Measurements from ENCODE around the gene SYT1.

Gene SYT1

DNA sequence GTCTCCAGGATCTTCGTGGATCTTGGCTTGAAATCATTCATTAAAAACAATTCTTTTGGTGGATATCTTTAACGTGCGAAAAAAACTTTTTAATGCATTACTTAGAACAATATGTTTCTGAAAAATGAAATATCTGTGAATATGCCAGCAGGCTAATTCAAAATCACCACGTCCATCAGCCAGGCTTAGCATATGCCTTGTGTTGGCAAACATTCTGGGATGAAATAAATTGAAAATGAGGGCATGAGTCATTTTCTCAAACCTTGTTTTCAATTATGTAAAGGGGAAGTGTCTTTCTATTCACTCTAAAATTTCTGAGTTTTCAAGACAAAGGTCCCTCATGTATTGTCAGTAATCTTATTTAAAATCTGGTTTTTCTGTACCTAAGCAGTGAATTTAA lies 432.3 kb downstream of the SYT1 start:
- TF ChIP-seq ELF4 (IDR thresholded peaks at IDR 0.05) (no peak), PKNOX1 (IDR thresholded peaks at IDR 0.05) (no peak), ARNT (IDR thresholded peaks at IDR 0.05) (no peak), FOXA1 (IDR thresholded peaks at IDR 0.05) (no peak), HDGF (IDR thresholded peaks at IDR 0.05; ENCODE audit: borderline replicate concordance) (no peak), BHLHE40 (IDR thresholded peaks at IDR 0.05; ENCODE audit: borderline replicate concordance) (no peak), FOXM1 (IDR thresholded peaks at IDR 0.05; ENCODE audit: borderline replicate concordance) (no peak), NFRKB (IDR thresholded peaks at IDR 0.05) (no peak), CTBP1 (IDR thresholded peaks at IDR 0.05; ENCODE audit: borderline replicate concordance) (no peak), ZNF384 (IDR thresholded peaks at IDR 0.05) (no peak), L3MBTL2 (conservative IDR thresholded peaks at IDR 0.05) (no peak)
- ChIA-PET POLR2A (no interaction called here), CTCF (no interaction called here)
- DNase-seq (ENCODE audit: extremely low spot score): no peak

GRCh38 chr12:79298506-79298905 lies 433.9 kb downstream of the SYT1 start:
- TF ChIP-seq CTBP1 (IDR thresholded peaks at IDR 0.05; ENCODE audit: borderline replicate concordance): no peak
- TF ChIP-seq BHLHE40 (IDR thresholded peaks at IDR 0.05; ENCODE audit: borderline replicate concordance): no peak
- TF ChIP-seq PKNOX1 (IDR thresholded peaks at IDR 0.05): no peak
- no peak for TF ChIP-seq HDGF (IDR thresholded peaks at IDR 0.05; ENCODE audit: borderline replicate concordance)
- TF ChIP-seq SUZ12 (IDR thresholded peaks at IDR 0.05): no peak
- no peak for TF ChIP-seq LEF1 (IDR thresholded peaks at IDR 0.05; ENCODE audit: borderline replicate concordance)
- no peak for TF ChIP-seq FOXA1 (IDR thresholded peaks at IDR 0.05)
- TF ChIP-seq FOXK2 (IDR thresholded peaks at IDR 0.05): no peak
- no peak for TF ChIP-seq ZNF384 (IDR thresholded peaks at IDR 0.05)
- no peak for TF ChIP-seq FOXM1 (IDR thresholded peaks at IDR 0.05; ENCODE audit: borderline replicate concordance)
- TF ChIP-seq TARDBP (IDR thresholded peaks at IDR 0.05): no peak
- no peak for TF ChIP-seq ELF4 (IDR thresholded peaks at IDR 0.05)
- TF ChIP-seq ARNT (IDR thresholded peaks at IDR 0.05): no peak
- no peak for TF ChIP-seq NFRKB (IDR thresholded peaks at IDR 0.05)
- no peak for TF ChIP-seq SP1 (IDR thresholded peaks at IDR 0.05)
- no peak for TF ChIP-seq L3MBTL2 (conservative IDR thresholded peaks at IDR 0.05)
- CTCF ChIA-PET: no interaction called here
- POLR2A ChIA-PET: no interaction called here
- DNase-seq (ENCODE audit: extremely low spot score): no peak

GRCh38 chr12:79299447-79300198 lies 435.0 kb downstream of the SYT1 start:
- ChIA-PET POLR2A (no interaction called here), CTCF (interaction anchor here (0.7 kb wide), 1 partner anchor 35 kb away, joined by 3 read pairs; no protein-coding TSS in a partner anchor)
- no peak for DNase-seq (ENCODE audit: extremely low spot score)
- no peak for TF ChIP-seq FOXK2 (IDR thresholded peaks at IDR 0.05)
- no peak for TF ChIP-seq SUZ12 (IDR thresholded peaks at IDR 0.05)
- no peak for TF ChIP-seq BHLHE40 (IDR thresholded peaks at IDR 0.05; ENCODE audit: borderline replicate concordance)
- TF ChIP-seq NFRKB (IDR thresholded peaks at IDR 0.05): no peak

DNA sequence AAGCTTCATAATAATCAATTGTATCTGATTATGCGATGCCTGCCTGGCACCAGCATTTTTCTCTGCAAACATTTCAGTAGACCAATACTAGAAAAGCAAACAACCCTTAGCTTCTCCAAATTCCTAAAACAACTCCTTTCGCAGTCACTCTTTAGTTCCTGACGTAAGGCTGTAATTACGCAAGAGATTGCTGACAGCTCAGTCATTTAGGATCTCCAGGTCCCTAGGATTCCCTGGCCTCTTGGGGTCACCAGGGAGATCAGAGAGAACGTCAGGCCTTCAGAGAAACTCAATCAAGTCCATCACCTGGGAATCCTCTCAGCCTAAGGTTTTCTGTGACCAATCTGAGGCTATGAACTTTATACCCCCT lies 435.6 kb downstream of the SYT1 start:
- ChIA-PET CTCF (interaction anchor here (0.7 kb wide), 1 partner anchor 35 kb away, joined by 3 read pairs; no protein-coding TSS in a partner anchor), POLR2A (no interaction called here)
- TF ChIP-seq L3MBTL2 (conservative IDR thresholded peaks at IDR 0.05) (no peak), FOXA1 (IDR thresholded peaks at IDR 0.05) (no peak), ARNT (IDR thresholded peaks at IDR 0.05) (no peak), PKNOX1 (IDR thresholded peaks at IDR 0.05) (no peak), HDGF (IDR thresholded peaks at IDR 0.05; ENCODE audit: borderline replicate concordance) (no peak), FOXK2 (IDR thresholded peaks at IDR 0.05) (no peak), ZNF384 (IDR thresholded peaks at IDR 0.05) (no peak), CTBP1 (IDR thresholded peaks at IDR 0.05; ENCODE audit: borderline replicate concordance) (no peak), NFRKB (IDR thresholded peaks at IDR 0.05) (no peak), FOXM1 (IDR thresholded peaks at IDR 0.05; ENCODE audit: borderline replicate concordance) (no peak), LEF1 (IDR thresholded peaks at IDR 0.05; ENCODE audit: borderline replicate concordance) (no peak), SP1 (IDR thresholded peaks at IDR 0.05) (no peak), ELF4 (IDR thresholded peaks at IDR 0.05) (no peak), BHLHE40 (IDR thresholded peaks at IDR 0.05; ENCODE audit: borderline replicate concordance) (no peak), TARDBP (IDR thresholded peaks at IDR 0.05) (no peak), SUZ12 (IDR thresholded peaks at IDR 0.05) (no peak)
- DNase-seq (ENCODE audit: extremely low spot score): no peak

DNA sequence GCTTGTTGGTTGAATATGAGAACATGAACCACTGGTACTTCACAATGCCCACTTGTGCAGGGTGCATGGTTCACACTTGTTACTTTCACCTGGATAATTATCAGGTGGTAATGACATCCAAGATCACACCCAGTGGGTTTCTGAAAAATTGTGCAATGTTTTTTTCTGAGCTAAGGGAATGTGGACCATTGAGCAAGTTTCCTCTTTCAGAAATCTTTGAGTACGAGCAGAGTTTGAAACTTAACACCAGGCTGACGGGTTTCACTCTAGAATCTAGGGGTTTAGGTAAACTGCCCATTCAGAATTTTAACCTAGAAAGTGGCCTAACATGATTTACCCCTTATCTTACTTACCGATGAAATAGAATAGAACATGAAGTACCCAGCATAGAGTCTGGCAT lies 436.6 kb downstream of the SYT1 start:
- CTCF ChIA-PET: no interaction called here
- POLR2A ChIA-PET: no interaction called here
- TF ChIP-seq BHLHE40 (IDR thresholded peaks at IDR 0.05; ENCODE audit: borderline replicate concordance) (no peak), NFRKB (IDR thresholded peaks at IDR 0.05) (no peak)
- no peak for DNase-seq (ENCODE audit: extremely low spot score)

- ChIA-PET POLR2A (no interaction called here), CTCF (no interaction called here)
- TF ChIP-seq ZNF384 (IDR thresholded peaks at IDR 0.05): no peak
- TF ChIP-seq PKNOX1 (IDR thresholded peaks at IDR 0.05): peak; percentile 41; the same call in 1 of the 2 replicates
- no peak for TF ChIP-seq L3MBTL2 (conservative IDR thresholded peaks at IDR 0.05)
- DNase-seq (ENCODE audit: extremely low spot score): no peak
Observed at GRCh38 chr12:79302162-79302814, 437.7 kb downstream of the SYT1 start.
